HEK293 (cell line): Measurements from ENCODE around the gene HLA-C.

Source experiments
- ATF2 ChIP-seq: fragments of 450-650 bp; formaldehyde crosslinking; IDR thresholded peaks from 2 replicates; pipeline ENCODE4 v1.5.1; 2016; ENCODE audit warnings: missing biosample characterization, missing genetic modification characterization, low read depth
- BCL6B ChIP-seq: fragments of 450-650 bp; formaldehyde crosslinking; IDR thresholded peaks from 2 replicates; pipeline ENCODE4 v1.5.1; 2017; ENCODE audit warnings: missing biosample characterization, missing genetic modification characterization
- KLF9 ChIP-seq: fragments of 450-650 bp; formaldehyde crosslinking; IDR thresholded peaks from 2 replicates; pipeline ENCODE4 v1.5.1; 2016; ENCODE audit warnings: missing biosample characterization, missing genetic modification characterization, low read depth
- OVOL3 ChIP-seq: fragments of 450-650 bp; formaldehyde crosslinking; IDR thresholded peaks from 2 replicates; pipeline ENCODE4 v1.5.1; 2016; ENCODE audit warnings: missing biosample characterization, missing genetic modification characterization
- SALL2 ChIP-seq: fragments of 450-650 bp; formaldehyde crosslinking; IDR thresholded peaks from 2 replicates; pipeline ENCODE4 v1.5.0; 2017; ENCODE audit warnings: missing biosample characterization, mild to moderate bottlenecking, missing genetic modification characterization, borderline replicate concordance
- SP2 ChIP-seq: fragments of 450-650 bp; formaldehyde crosslinking; IDR thresholded peaks from 2 replicates; pipeline ENCODE4 v1.5.1; 2016; ENCODE audit warnings: missing biosample characterization, missing genetic modification characterization
- YY2 ChIP-seq: fragments of 450-650 bp; formaldehyde crosslinking; IDR thresholded peaks from 2 replicates; pipeline ENCODE4 v1.5.1; 2016; ENCODE audit warnings: missing biosample characterization, missing genetic modification characterization
- ZBTB1 ChIP-seq: fragments of 450-650 bp; formaldehyde crosslinking; IDR thresholded peaks from 2 replicates; pipeline ENCODE4 v1.5.1; 2016; ENCODE audit warnings: missing biosample characterization, missing genetic modification characterization
- ZBTB17 ChIP-seq: fragments of 450-650 bp; formaldehyde crosslinking; IDR thresholded peaks from 2 replicates; pipeline ENCODE4 v1.5.1; 2016; ENCODE audit warnings: missing biosample characterization, missing genetic modification characterization
- ZBTB21 ChIP-seq: fragments of 450-650 bp; formaldehyde crosslinking; IDR thresholded peaks from 2 replicates; pipeline ENCODE4 v1.5.1; 2017; ENCODE audit warnings: missing biosample characterization, missing genetic modification characterization
- ZFP69B ChIP-seq: fragments of 450-650 bp; formaldehyde crosslinking; IDR thresholded peaks from 2 replicates; pipeline ENCODE4 v1.5.1; 2016; ENCODE audit warnings: missing biosample characterization, missing genetic modification characterization
- ZNF155 ChIP-seq: fragments of 450-650 bp; formaldehyde crosslinking; IDR thresholded peaks from 2 replicates; pipeline ENCODE4 v1.5.1; 2016; ENCODE audit warnings: missing biosample characterization, missing genetic modification characterization
- ZNF157 ChIP-seq: fragments of 450-650 bp; formaldehyde crosslinking; IDR thresholded peaks from 2 replicates; pipeline ENCODE4 v1.5.1; 2016; ENCODE audit warnings: missing biosample characterization, missing genetic modification characterization
- ZNF184 ChIP-seq: fragments of 450-650 bp; IDR thresholded peaks from 2 replicates; pipeline ENCODE4 v1.5.1; 2018; ENCODE audit warnings: missing biosample characterization, mild to moderate bottlenecking, missing genetic modification characterization
- ZNF341 ChIP-seq: fragments of 450-650 bp; formaldehyde crosslinking; IDR thresholded peaks from 2 replicates; pipeline ENCODE4; 2016; ENCODE audit warnings: low read depth, missing biosample characterization, missing genetic modification characterization
- ZNF350 ChIP-seq: fragments of 450-650 bp; formaldehyde crosslinking; IDR thresholded peaks from 2 replicates; pipeline ENCODE4 v1.5.0; 2017; ENCODE audit warnings: missing biosample characterization, mild to moderate bottlenecking, missing genetic modification characterization
- ZNF362 ChIP-seq: fragments of 450-650 bp; formaldehyde crosslinking; IDR thresholded peaks from 2 replicates; pipeline ENCODE4 v1.5.1; 2016; ENCODE audit warnings: missing biosample characterization, missing genetic modification characterization
- ZNF48 ChIP-seq: fragments of 450-650 bp; formaldehyde crosslinking; IDR thresholded peaks from 2 replicates; pipeline ENCODE4 v1.5.1; 2016; ENCODE audit warnings: missing biosample characterization, missing genetic modification characterization
- ZNF510 ChIP-seq: fragments of 450-650 bp; formaldehyde crosslinking; IDR thresholded peaks from 2 replicates; pipeline ENCODE4 v1.5.1; 2018; ENCODE audit warnings: mild to moderate bottlenecking, missing genetic modification characterization, missing biosample characterization; ENCODE audit not compliant: insufficient replicate concordance
- ZNF560 ChIP-seq: fragments of 450-650 bp; formaldehyde crosslinking; IDR thresholded peaks from 2 replicates; pipeline ENCODE4 v1.5.1; 2017; ENCODE audit warnings: missing biosample characterization, missing genetic modification characterization, borderline replicate concordance
- ZNF580 ChIP-seq: fragments of 450-650 bp; formaldehyde crosslinking; IDR thresholded peaks from 2 replicates; pipeline ENCODE4 v1.5.1; 2016; ENCODE audit warnings: missing biosample characterization, missing genetic modification characterization
- ZNF626 ChIP-seq: fragments of 450-650 bp; sonication (Bioruptor Pico); formaldehyde crosslinking; IDR thresholded peaks from 2 replicates; pipeline ENCODE4 v1.5.1; 2018; ENCODE audit warnings: missing biosample characterization, missing genetic modification characterization, inconsistent platforms
- ZNF629 ChIP-seq: fragments of 450-650 bp; formaldehyde crosslinking; IDR thresholded peaks from 2 replicates; pipeline ENCODE4 v1.5.1; 2017; ENCODE audit warnings: missing biosample characterization, missing genetic modification characterization
- ZNF645 ChIP-seq: fragments of 450-650 bp; formaldehyde crosslinking; IDR thresholded peaks from 2 replicates; pipeline ENCODE4; 2016; ENCODE audit warnings: missing biosample characterization, missing genetic modification characterization
- ZNF701 ChIP-seq: fragments of 450-650 bp; formaldehyde crosslinking; IDR thresholded peaks from 2 replicates; pipeline ENCODE4 v1.5.1; 2016; ENCODE audit warnings: missing biosample characterization, missing genetic modification characterization
- ZNF76 ChIP-seq: fragments of 450-650 bp; formaldehyde crosslinking; IDR thresholded peaks from 2 replicates; pipeline ENCODE4; 2016; ENCODE audit warnings: low read depth, missing biosample characterization, missing genetic modification characterization, borderline replicate concordance
- ZNF792 ChIP-seq: fragments of 450-650 bp; formaldehyde crosslinking; IDR thresholded peaks from 2 replicates; pipeline ENCODE4 v1.5.1; 2016; ENCODE audit warnings: missing biosample characterization, missing genetic modification characterization
- ZNF837 ChIP-seq: fragments of 450-650 bp; formaldehyde crosslinking; IDR thresholded peaks from 2 replicates; pipeline ENCODE4 v1.5.1; 2016; ENCODE audit warnings: missing biosample characterization, missing genetic modification characterization
- ZXDB ChIP-seq: fragments of 450-650 bp; formaldehyde crosslinking; IDR thresholded peaks from 2 replicates; pipeline ENCODE4 v1.5.1; 2016; ENCODE audit warnings: missing biosample characterization, missing genetic modification characterization
- TF ChIP-seq, protein P1 (sequence below): fragments of 450-650 bp; formaldehyde crosslinking; IDR thresholded peaks from 2 replicates; pipeline ENCODE4 v1.5.1; 2016; ENCODE audit warnings: missing biosample characterization, missing genetic modification characterization

The HLA-C gene

GRCh38 chr6:31304683-31305082 lies 32.8 kb upstream of the HLA-C start (continued):
- TF ChIP-seq SALL2, result no peak
- TF ChIP-seq KLF9 (tag by site-specific recombination), result no peak
- TF ChIP-seq, protein P1, sequence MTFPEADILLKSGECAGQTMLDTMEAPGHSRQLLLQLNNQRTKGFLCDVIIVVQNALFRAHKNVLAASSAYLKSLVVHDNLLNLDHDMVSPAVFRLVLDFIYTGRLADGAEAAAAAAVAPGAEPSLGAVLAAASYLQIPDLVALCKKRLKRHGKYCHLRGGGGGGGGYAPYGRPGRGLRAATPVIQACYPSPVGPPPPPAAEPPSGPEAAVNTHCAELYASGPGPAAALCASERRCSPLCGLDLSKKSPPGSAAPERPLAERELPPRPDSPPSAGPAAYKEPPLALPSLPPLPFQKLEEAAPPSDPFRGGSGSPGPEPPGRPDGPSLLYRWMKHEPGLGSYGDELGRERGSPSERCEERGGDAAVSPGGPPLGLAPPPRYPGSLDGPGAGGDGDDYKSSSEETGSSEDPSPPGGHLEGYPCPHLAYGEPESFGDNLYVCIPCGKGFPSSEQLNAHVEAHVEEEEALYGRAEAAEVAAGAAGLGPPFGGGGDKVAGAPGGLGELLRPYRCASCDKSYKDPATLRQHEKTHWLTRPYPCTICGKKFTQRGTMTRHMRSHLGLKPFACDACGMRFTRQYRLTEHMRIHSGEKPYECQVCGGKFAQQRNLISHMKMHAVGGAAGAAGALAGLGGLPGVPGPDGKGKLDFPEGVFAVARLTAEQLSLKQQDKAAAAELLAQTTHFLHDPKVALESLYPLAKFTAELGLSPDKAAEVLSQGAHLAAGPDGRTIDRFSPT, result no peak
- no peak for TF ChIP-seq ZNF341
- TF ChIP-seq BCL6B (tag by site-specific recombination), result peak; percentile 36; the same call in 1 of the 2 replicates
- TF ChIP-seq ZBTB21, result peak; percentile 84
- no peak for TF ChIP-seq ZNF510 (tag by site-specific recombination)
- no peak for TF ChIP-seq ZNF155 (tag by site-specific recombination)
- 0 out of 2 replicates have a peak, but pooled peaks have one; percentile 55 for TF ChIP-seq ZNF350 (tag by site-specific recombination)
- TF ChIP-seq ZBTB17 (tag by site-specific recombination), result peak; percentile 55
- TF ChIP-seq ZBTB1 (tag by site-specific recombination), result no peak
- no peak for TF ChIP-seq ZNF560 (tag by site-specific recombination)
- TF ChIP-seq ZNF645 (tag by site-specific recombination), result no peak
- TF ChIP-seq ZNF362 (tag by site-specific recombination), result no peak
- no peak for TF ChIP-seq ZNF48
- no peak for TF ChIP-seq ZNF792 (tag by site-specific recombination)
- TF ChIP-seq ZNF157 (tag by site-specific recombination), result no peak
- TF ChIP-seq ZNF701, result no peak
- peak; percentile 94 for TF ChIP-seq ATF2
- no peak for TF ChIP-seq ZNF580 (tag by site-specific recombination)
- 0 out of 2 replicates have a peak, but pooled peaks have one; percentile 24 for TF ChIP-seq SP2 (tag by site-specific recombination)
- TF ChIP-seq ZNF837, result no peak
- TF ChIP-seq ZNF626 (tag by site-specific recombination), result no peak
- TF ChIP-seq OVOL3 (tag by site-specific recombination), result no peak
- no peak for TF ChIP-seq YY2 (tag by site-specific recombination)
- no peak for TF ChIP-seq ZFP69B (tag by site-specific recombination)
- no peak for TF ChIP-seq ZNF184
- no peak for TF ChIP-seq ZNF76 (tag by site-specific recombination)
- TF ChIP-seq ZXDB (tag by site-specific recombination), result no peak
- peak; percentile 76 for TF ChIP-seq ZNF629 (tag by site-specific recombination)
